Fibroblast of lung (primary cell): ENCODE measurements around the gene OGFOD3. TPM values are rescaled to one million over a fixed set of nuclear protein-coding genes. Genes with fewer than 3 reads are reported as not detected.

Experiments
- DNase-seq, 2 donors: peaks; one replicate each; pipeline versions ENCODE4 v3.0.0 to v3.0.0-alpha.2; 2010; ENCODE audit warnings: low read depth in 2 of 2
- H2AFZ ChIP-seq: 2 replicates; pipeline ENCODE4 v1.5.1; 2012; ENCODE audit warnings: low read length, control low read depth, inconsistent platforms
- H3K27ac ChIP-seq: 2 replicates; pipeline ENCODE4 v1.5.1; 2011; ENCODE audit warnings: low read length, control low read depth; ENCODE audit not compliant: insufficient read depth
- H3K27me3 ChIP-seq: 2 replicates; pipeline ENCODE4 v1.5.1; 2011; ENCODE audit warnings: mild to moderate bottlenecking, low read length; ENCODE audit not compliant: control insufficient read depth, insufficient read depth
- H3K36me3 ChIP-seq: 2 replicates; pipeline ENCODE4 v1.5.1; 2011; ENCODE audit warnings: low read length; ENCODE audit not compliant: control insufficient read depth, insufficient read depth
- H3K4me1 ChIP-seq: 2 replicates; pipeline ENCODE4 v1.5.1; 2011; ENCODE audit warnings: low read length; ENCODE audit not compliant: control insufficient read depth, insufficient read depth; ENCODE audit errors: extremely low read depth
- H3K4me2 ChIP-seq: 2 replicates; pipeline ENCODE4 v1.5.1; 2011; ENCODE audit warnings: low read length, control low read depth; ENCODE audit not compliant: insufficient read depth; ENCODE audit errors: extremely low read depth
- H3K4me3 ChIP-seq, 4 experiments: fragments of 200-600 bp in 1 of 4; sonication (generic) in 1 of 4; replicated peaks in 1 of 4; 2 replicates each; pipeline ENCODE4 v1.5.1; 2011 to 2016; ENCODE audit warnings: low read length in 4 of 4, low read depth in 3 of 4, mild to moderate bottlenecking in 3 of 4, control low read depth in 2 of 4, inconsistent platforms in 1 of 4, mixed read lengths in 1 of 4; ENCODE audit not compliant: insufficient read depth in 1 of 4; ENCODE audit errors: control extremely low read depth in 1 of 4
- H3K79me2 ChIP-seq: 2 replicates; pipeline ENCODE4 v1.5.1; 2012; ENCODE audit warnings: mild to moderate bottlenecking, low read length, inconsistent platforms; ENCODE audit not compliant: control insufficient read depth, insufficient read depth
- H3K9ac ChIP-seq: 2 replicates; pipeline ENCODE4 v1.5.1; 2011; ENCODE audit warnings: mild to moderate bottlenecking, low read length, control low read depth; ENCODE audit not compliant: insufficient read depth
- H3K9me3 ChIP-seq: 2 replicates; pipeline ENCODE4 v1.5.1; 2012; ENCODE audit warnings: low read depth, low read length; ENCODE audit not compliant: control insufficient read depth, insufficient read depth
- H4K20me1 ChIP-seq: 2 replicates; pipeline ENCODE4 v1.5.1; 2011; ENCODE audit warnings: low read length; ENCODE audit not compliant: control insufficient read depth, insufficient read depth; ENCODE audit errors: extremely low read depth
- EZH2 ChIP-seq: IDR thresholded peaks from 2 replicates; pipeline ENCODE4 v1.5.1; 2012; ENCODE audit warnings: low read length, control low read depth, mild to moderate bottlenecking; ENCODE audit errors: missing control alignments
- polyA minus RNA-seq: library from RNA; depleted of rRNA, polyadenylated mRNA; stranded (reverse); fragments of >200 nt; gene quantifications from 2 replicates; pipeline ENCODE4 v1.2.3, GENCODE V29; 2011; ENCODE audit warnings: low replicate concordance
- polyA plus RNA-seq, 2 donors: library from polyadenylated mRNA; depleted of rRNA in 1 of 2; stranded (reverse) in 1 of 2; unstranded in 1 of 2; fragments of >200 nt; gene quantifications; 2 replicates each; pipeline ENCODE4 v1.2.1, GENCODE V29; 2011 to 2012; ENCODE audit warnings: missing spikeins in 1 of 2
- total RNA-seq: library from RNA; depleted of rRNA; stranded (reverse); fragments of >200 nt; gene quantifications from 2 replicates; pipeline ENCODE4 v1.2.1, GENCODE V29; 2014
- TF ChIP-seq, protein P1 (sequence below), 2 donors: IDR thresholded peaks in 1 of 2; conservative IDR thresholded peaks in 1 of 2; 1 replicate in 1 of 2; 2 replicates in 1 of 2; pipeline ENCODE4 v1.5.1; 2011 to 2012; ENCODE audit warnings: low read length in 2 of 2, control low read depth in 1 of 2, inconsistent platforms in 1 of 2, low read depth in 1 of 2, mild to moderate bottlenecking in 1 of 2

The OGFOD3 gene, protein sequence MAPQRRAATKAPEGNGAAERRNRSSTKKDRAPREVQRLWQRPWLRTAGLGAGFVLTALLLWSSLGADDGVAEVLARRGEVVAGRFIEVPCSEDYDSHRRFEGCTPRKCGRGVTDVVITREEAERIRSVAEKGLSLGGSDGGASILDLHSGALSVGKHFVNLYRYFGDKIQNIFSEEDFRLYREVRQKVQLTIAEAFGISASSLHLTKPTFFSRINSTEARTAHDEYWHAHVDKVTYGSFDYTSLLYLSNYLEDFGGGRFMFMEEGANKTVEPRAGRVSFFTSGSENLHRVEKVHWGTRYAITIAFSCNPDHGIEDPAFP
- total RNA-seq (18.2 and 27.1 TPM in 2 replicates), polyA plus RNA-seq (25.6 and 30.7 TPM in 2 replicates), polyA minus RNA-seq (25.9 and 64.8 TPM in 2 replicates)
- 31.5 and 34.3 TPM in 2 replicates for polyA plus RNA-seq (2012)

DNA sequence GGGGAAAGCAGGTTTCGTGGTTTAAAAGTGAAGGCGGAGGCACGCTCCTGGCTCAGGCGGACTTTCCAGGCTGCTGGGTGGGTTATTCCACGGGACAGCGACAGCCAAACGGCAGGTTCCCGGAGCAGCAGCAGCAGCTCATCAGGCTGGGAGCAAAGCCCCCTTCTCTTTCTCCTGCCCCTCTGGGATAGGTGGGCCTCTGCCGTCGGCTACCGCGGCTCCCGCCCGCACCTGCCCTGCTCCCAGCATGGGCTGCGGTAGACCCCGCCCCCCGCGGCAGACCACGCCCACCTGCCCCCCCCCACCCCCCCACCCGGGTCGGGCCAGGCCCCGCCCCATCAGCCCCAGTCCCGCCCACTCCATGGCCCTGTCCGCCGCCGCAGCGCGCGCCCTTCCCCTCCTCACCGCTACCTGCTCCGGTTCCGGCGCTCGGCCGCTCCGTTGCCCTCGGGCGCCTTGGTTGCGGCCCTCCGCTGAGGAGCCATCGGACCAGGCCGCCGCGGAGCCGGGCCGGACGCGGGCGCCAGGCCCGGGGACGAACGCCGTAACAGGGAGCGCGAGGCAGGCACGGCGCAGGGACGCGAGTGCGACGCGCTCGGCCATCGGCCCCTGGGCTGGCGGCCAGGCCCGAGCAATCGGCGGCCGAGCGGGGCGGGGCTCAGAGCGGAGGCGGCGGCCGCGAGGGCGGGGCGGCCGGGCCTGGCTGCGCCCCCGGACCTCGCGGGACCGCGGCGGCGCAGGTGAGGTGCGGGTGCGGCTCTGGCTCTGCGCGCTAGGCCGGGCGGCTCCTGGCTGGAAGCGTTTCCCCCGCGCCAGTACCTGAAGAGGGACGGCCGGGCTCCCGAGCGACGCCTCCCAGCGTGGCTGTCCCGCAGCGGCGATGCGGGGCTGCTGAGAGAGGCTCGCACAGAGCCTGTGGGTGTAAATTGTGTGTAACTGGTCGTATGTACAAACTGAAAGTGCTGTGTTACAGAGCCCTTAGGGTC is at the start of gene OGFOD3, which contains the start of gene HEXD:
Gene OGFOD3 (minus strand): TSS at position 586 of the 986 bp plus-strand sequence. CDS start 101 bp downstream, at position 485.
Gene HEXD (plus strand): TSS at position 347 of the 986 bp plus-strand sequence. CDS start 1,453 bp downstream, outside the sequence.
- peak within 1 kb of the TSS; percentile 67 for H3K27ac ChIP-seq

GRCh38 chr17:82465023-82465603 is 46.7 kb upstream of the OGFOD3 start:
- H3K4me2 ChIP-seq: no peak overlapping the region
- H4K20me1 ChIP-seq: no peaks in the 10 kb centered on the region
- H3K36me3 ChIP-seq: peaks cover 6% of the 10 kb centered on the region
- DNase-seq: no peak
- H3K9ac ChIP-seq: no peak overlapping the region
- TF ChIP-seq, protein P1, sequence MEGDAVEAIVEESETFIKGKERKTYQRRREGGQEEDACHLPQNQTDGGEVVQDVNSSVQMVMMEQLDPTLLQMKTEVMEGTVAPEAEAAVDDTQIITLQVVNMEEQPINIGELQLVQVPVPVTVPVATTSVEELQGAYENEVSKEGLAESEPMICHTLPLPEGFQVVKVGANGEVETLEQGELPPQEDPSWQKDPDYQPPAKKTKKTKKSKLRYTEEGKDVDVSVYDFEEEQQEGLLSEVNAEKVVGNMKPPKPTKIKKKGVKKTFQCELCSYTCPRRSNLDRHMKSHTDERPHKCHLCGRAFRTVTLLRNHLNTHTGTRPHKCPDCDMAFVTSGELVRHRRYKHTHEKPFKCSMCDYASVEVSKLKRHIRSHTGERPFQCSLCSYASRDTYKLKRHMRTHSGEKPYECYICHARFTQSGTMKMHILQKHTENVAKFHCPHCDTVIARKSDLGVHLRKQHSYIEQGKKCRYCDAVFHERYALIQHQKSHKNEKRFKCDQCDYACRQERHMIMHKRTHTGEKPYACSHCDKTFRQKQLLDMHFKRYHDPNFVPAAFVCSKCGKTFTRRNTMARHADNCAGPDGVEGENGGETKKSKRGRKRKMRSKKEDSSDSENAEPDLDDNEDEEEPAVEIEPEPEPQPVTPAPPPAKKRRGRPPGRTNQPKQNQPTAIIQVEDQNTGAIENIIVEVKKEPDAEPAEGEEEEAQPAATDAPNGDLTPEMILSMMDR (conservative IDR thresholded peaks at IDR 0.05 in 1 of 2, IDR thresholded peaks at IDR 0.05 in 1 of 2; ENCODE audit: low read depth in 1 of 2, low read length in 2 of 2): no peak
- TF ChIP-seq EZH2: no peak
- no peaks in the 10 kb centered on the region for H3K9me3 ChIP-seq
- no peaks in the 10 kb centered on the region for H3K79me2 ChIP-seq
- no peaks in the 10 kb centered on the region for H3K27me3 ChIP-seq
- H2AFZ ChIP-seq: no peak overlapping the region
- H3K4me1 ChIP-seq: no peaks in the 10 kb centered on the region
- no peak overlapping the region for H3K27ac ChIP-seq
- H3K4me3 ChIP-seq: no peak overlapping the region

More for the DNA sequence above, at the start of gene OGFOD3, which contains the start of gene HEXD:
- DNase-seq: peak; percentile 70 to 75
- peaks cover 2% of the 10 kb centered on the region for H3K4me1 ChIP-seq
- peak within 1 kb of the TSS; percentile 99 for H3K4me2 ChIP-seq
- no peaks in the 10 kb centered on the region for H3K27me3 ChIP-seq
- peak within 1 kb of the TSS; percentile 85 for H3K9ac ChIP-seq
- H3K4me3 ChIP-seq: peak within 1 kb of the TSS; percentile 78 to 93 (median 83)
- no peaks in the 10 kb centered on the region for H3K79me2 ChIP-seq
- no peaks in the 10 kb centered on the region for H3K36me3 ChIP-seq
- TF ChIP-seq, protein P1 (conservative IDR thresholded peaks at IDR 0.05 in 1 of 2, IDR thresholded peaks at IDR 0.05 in 1 of 2; ENCODE audit: low read depth in 1 of 2, low read length in 2 of 2): no peak
- no peak for TF ChIP-seq EZH2
- H4K20me1 ChIP-seq: no peaks in the 10 kb centered on the region
- H3K9me3 ChIP-seq: no peaks in the 10 kb centered on the region
- peak within 1 kb of the TSS; percentile 90 for H2AFZ ChIP-seq
